GM23338 (cell line): ENCODE measurements around the gene CHD2. TPM values are rescaled to one million over a fixed set of nuclear protein-coding genes. Genes with fewer than 3 reads are reported as not detected.

Experiments
- ATAC-seq: fragments of 200-7000 bp; cut with Tn5 transposase; 3 replicates; pipeline ENCODE4 v1.9.1; 2020
- DNase-seq: peaks from one replicate; pipeline ENCODE4 v3.0.0-alpha.2; 2015; ENCODE audit warnings: low spot score
- H2AFZ ChIP-seq: fragments of 200-600 bp; sonication (generic); 2 replicates; pipeline ENCODE4 v1.8.0; 2016; ENCODE audit warnings: antibody characterized with exemption, mild to moderate bottlenecking, moderate library complexity
- H3F3A ChIP-seq: fragments of 200-600 bp; sonication (generic); replicated peaks from 2 replicates; pipeline ENCODE4 v1.8.0; 2017; ENCODE audit warnings: antibody characterized with exemption, mixed run types, low read depth
- H3K27ac ChIP-seq: fragments of 200-600 bp; sonication (generic); 2 replicates; pipeline ENCODE4 v1.6.1; 2016; ENCODE audit warnings: low read depth
- H3K27me3 ChIP-seq: fragments of 200-600 bp; sonication (generic); 2 replicates; pipeline ENCODE4 v1.8.0; 2016; ENCODE audit warnings: mild to moderate bottlenecking, mixed run types, moderate library complexity; ENCODE audit not compliant: insufficient read depth
- H3K36me3 ChIP-seq: fragments of 200-600 bp; sonication (generic); 2 replicates; pipeline ENCODE4 v1.8.0; 2016; ENCODE audit warnings: mild to moderate bottlenecking; ENCODE audit not compliant: insufficient read depth
- H3K4me1 ChIP-seq: fragments of 200-600 bp; sonication (generic); 2 replicates; pipeline ENCODE4 v1.8.0; 2016; ENCODE audit warnings: mild to moderate bottlenecking, moderate library complexity; ENCODE audit not compliant: insufficient read depth
- H3K4me2 ChIP-seq: fragments of 200-600 bp; sonication (generic); 2 replicates; pipeline ENCODE4 v1.7.1; 2017; ENCODE audit warnings: mixed run types
- H3K4me3 ChIP-seq: fragments of 200-600 bp; sonication (generic); 2 replicates; pipeline ENCODE4 v1.6.1; 2016; ENCODE audit warnings: mixed run types
- H3K79me2 ChIP-seq: fragments of 200-600 bp; sonication (generic); replicated peaks from 2 replicates; pipeline ENCODE4 v1.8.0; 2017; ENCODE audit warnings: mild to moderate bottlenecking; ENCODE audit not compliant: insufficient read depth
- H3K9me2 ChIP-seq: fragments of 200-600 bp; sonication (generic); 2 replicates; pipeline ENCODE4 v1.8.0; 2017; ENCODE audit not compliant: insufficient read depth
- H4K20me1 ChIP-seq: fragments of 200-600 bp; sonication (generic); replicated peaks from 2 replicates; pipeline ENCODE4 v1.8.0; 2017; ENCODE audit warnings: mild to moderate bottlenecking; ENCODE audit not compliant: insufficient read depth
- H3K27ac Mint-ChIP-seq: 2 replicates; pipeline ENCODE4 v1.8.0; 2020; ENCODE audit warnings: inconsistent platforms, mild to moderate bottlenecking, moderate library complexity, mixed read lengths
- H3K27me3 Mint-ChIP-seq: 3 replicates; pipeline ENCODE4 v1.8.0; 2022; ENCODE audit warnings: low read depth, mild to moderate bottlenecking, moderate library complexity, mixed read lengths, inconsistent platforms; ENCODE audit not compliant: insufficient read depth, poor library complexity
- H3K36me3 Mint-ChIP-seq: 3 replicates; pipeline ENCODE4 v1.8.0; 2021; ENCODE audit warnings: low read depth, mild to moderate bottlenecking, inconsistent platforms, moderate library complexity, mixed read lengths
- H3K4me1 Mint-ChIP-seq: 3 replicates; pipeline ENCODE4 v1.8.0; 2020; ENCODE audit warnings: mild to moderate bottlenecking, inconsistent platforms, mixed read lengths
- H3K4me3 Mint-ChIP-seq: 3 replicates; pipeline ENCODE4 v1.8.0; 2021; ENCODE audit warnings: moderate library complexity, mild to moderate bottlenecking, inconsistent platforms, mixed read lengths
- H3K9me3 Mint-ChIP-seq: 3 replicates; pipeline ENCODE4 v1.8.0; 2020; ENCODE audit warnings: moderate library complexity, mild to moderate bottlenecking, inconsistent platforms, mixed read lengths
- CREB1 ChIP-seq: fragments of 250-450 bp; sonication (Bioruptor Pico); IDR thresholded peaks from 2 replicates; pipeline ENCODE4 v1.5.0; 2020; ENCODE audit warnings: low read depth, mild to moderate bottlenecking, moderate library complexity
- CTCF ChIP-seq, 2 experiments: fragments of 200-600 bp in 1 of 2; sonication (generic) in 1 of 2; conservative IDR thresholded peaks; 2 replicates each; pipeline versions ENCODE4 v1.5.1 to v1.6.1; 2016 to 2017; ENCODE audit warnings: antibody characterized with exemption in 2 of 2, low read depth in 2 of 2, mild to moderate bottlenecking in 2 of 2, moderate library complexity in 1 of 2
- ETS1 ChIP-seq: IDR thresholded peaks from 2 replicates; pipeline ENCODE4 v1.6.1; 2016; ENCODE audit warnings: antibody characterized with exemption
- EZH2 ChIP-seq: fragments of 200-600 bp; sonication (generic); IDR thresholded peaks from one replicate; pipeline ENCODE4 v1.8.0; 2017; ENCODE audit warnings: antibody characterized with exemption, mild to moderate bottlenecking, low read depth; ENCODE audit not compliant: unreplicated experiment
- EZH2phosphoT487 ChIP-seq: fragments of 200-600 bp; sonication (generic); IDR thresholded peaks from one replicate; pipeline ENCODE4 v1.8.1; 2018; ENCODE audit warnings: antibody characterized with exemption; ENCODE audit not compliant: unreplicated experiment
- JUNB ChIP-seq: IDR thresholded peaks from one replicate; pipeline ENCODE4 v1.6.1; 2016; ENCODE audit warnings: antibody characterized with exemption; ENCODE audit not compliant: unreplicated experiment
- NANOG ChIP-seq: IDR thresholded peaks from 2 replicates; pipeline ENCODE4 v1.6.1; 2016; ENCODE audit warnings: antibody characterized with exemption, borderline replicate concordance
- POLR2AphosphoS5 ChIP-seq: IDR thresholded peaks from 2 replicates; pipeline ENCODE4 v1.6.1; 2016; ENCODE audit warnings: antibody characterized with exemption, low read depth
- REST ChIP-seq: IDR thresholded peaks from one replicate; pipeline ENCODE4 v1.6.1; 2018; ENCODE audit warnings: antibody characterized with exemption; ENCODE audit not compliant: unreplicated experiment
- STAT1 ChIP-seq: IDR thresholded peaks from one replicate; pipeline ENCODE4 v1.6.1; 2016; ENCODE audit warnings: antibody characterized with exemption; ENCODE audit not compliant: unreplicated experiment
- ZNF114 ChIP-seq: fragments of 250-450 bp; sonication (Bioruptor Pico); IDR thresholded peaks from 2 replicates; pipeline ENCODE4 v1.5.0; 2020; ENCODE audit warnings: mild to moderate bottlenecking, moderate library complexity
- ZNF331 ChIP-seq: fragments of 250-450 bp; sonication (Bioruptor Pico); IDR thresholded peaks from 2 replicates; pipeline ENCODE4 v1.5.0; 2020; ENCODE audit warnings: low read depth, mild to moderate bottlenecking, moderate library complexity
- ZNF462 ChIP-seq: fragments of 250-450 bp; sonication (Bioruptor Pico); IDR thresholded peaks from 2 replicates; pipeline ENCODE4 v1.5.0; 2020; ENCODE audit warnings: mild to moderate bottlenecking, moderate library complexity
- polyA plus RNA-seq: library from polyadenylated mRNA; unstranded; fragments of >200 nt; fragmentation: Nextera tagmentation; extraction: Ambion mirVana; gene quantifications from 2 replicates; pipeline ENCODE4 v1.2.1, GENCODE V29; 2016
- total RNA-seq: library from RNA; depleted of rRNA; stranded (reverse); fragments of >200 nt; shearing (Covaris generic); gene quantifications from 2 replicates; pipeline ENCODE4 v1.2.3, GENCODE V29; 2014

Gene CHD2
- total and polyA plus RNA-seq, 2 experiments from 2014 or later: 119 to 130 TPM

- ATAC-seq (no peak), DNase-seq (no peak)
- H2AFZ ChIP-seq: no peak overlapping the region
- Mint-ChIP-seq H3K27ac (no peak overlapping the region), H3K27me3 (peaks cover 7% of the 10 kb centered on the region), H3K36me3 (peaks cover 96% of the 10 kb centered on the region), H3K4me1 (peaks cover 11% of the 10 kb centered on the region), H3K4me3 (no peak overlapping the region), H3K9me3 (no peaks in the 10 kb centered on the region)
- H3K27ac ChIP-seq: no peak overlapping the region
- H3K4me1 ChIP-seq: no peaks in the 10 kb centered on the region
- H4K20me1 ChIP-seq: peaks cover 23% of the 10 kb centered on the region
- H3K4me3 ChIP-seq: no peak overlapping the region
- no peaks in the 10 kb centered on the region for H3K9me2 ChIP-seq
- H3K27me3 ChIP-seq: no peaks in the 10 kb centered on the region
- no peaks in the 10 kb centered on the region; the same call in 1 of the 2 replicates for H3F3A ChIP-seq
- no peak for TF ChIP-seq ZNF114
- no peak for TF ChIP-seq REST
- no peak for TF ChIP-seq EZH2
- TF ChIP-seq CREB1: no peak
- TF ChIP-seq CTCF (conservative IDR thresholded peaks at IDR 0.05; ENCODE audit: low read depth in 2 of 2): no peak
- no peak for TF ChIP-seq NANOG
- no peak for TF ChIP-seq JUNB
- no peak for TF ChIP-seq ZNF462 (CRISPR knock-in tag)
- TF ChIP-seq ZNF331 (CRISPR knock-in tag): no peak
- no peak for TF ChIP-seq EZH2phosphoT487
- TF ChIP-seq POLR2AphosphoS5: no peak
- TF ChIP-seq ETS1: no peak
- no peak for TF ChIP-seq STAT1
- H3K4me2 ChIP-seq: no peak overlapping the region
- H3K79me2 ChIP-seq: peaks cover 100% of the 10 kb centered on the region
- peaks cover 32% of the 10 kb centered on the region for H3K36me3 ChIP-seq
These were observed 7.9 kb upstream of the CHD2 start for GRCh38 chr15:92892201-92892555.
